Activated CD4-positive, alpha-beta T cell treated with anti-CD3 and anti-CD28 coated beads, Interleukin-2, amount 10 ng/mL, durations not matched to agents 7 days and 5 days (primary cell): Measurements from ENCODE around the gene NPTXR. TPM values are rescaled to one million over a fixed set of nuclear protein-coding genes. Genes with fewer than 3 reads are reported as not detected.

Experiments
- CTCF ChIA-PET: fragments of 350-600 bp; sonication (Branson Sonifier 250); formaldehyde crosslinking; loops from one replicate; lab custom pipeline; 2021; ENCODE audit warnings: antibody characterized with exemption; lab: Charles Lee
- POLR2A ChIA-PET: fragments of 350-600 bp; sonication (Branson Sonifier 250); formaldehyde crosslinking; loops from one replicate; lab custom pipeline; 2021; ENCODE audit warnings: antibody characterized with exemption; lab: Charles Lee
- DNase-seq: peaks from one replicate; pipeline ENCODE4 v3.0.0-alpha.2; 2020
- H3K27ac Mint-ChIP-seq: one replicate; pipeline ENCODE4 v1.8.0; 2021; ENCODE audit warnings: mild to moderate bottlenecking, moderate library complexity, mixed read lengths
- H3K27me3 Mint-ChIP-seq: one replicate; pipeline ENCODE4 v1.8.0; 2021; ENCODE audit warnings: mixed read lengths
- H3K36me3 Mint-ChIP-seq: one replicate; pipeline ENCODE4 v1.8.0; 2021; ENCODE audit warnings: low read depth, mixed read lengths
- H3K4me1 Mint-ChIP-seq: one replicate; pipeline ENCODE4 v1.8.0; 2021; ENCODE audit warnings: mixed read lengths
- H3K4me3 Mint-ChIP-seq: one replicate; pipeline ENCODE4 v1.8.0; 2021; ENCODE audit warnings: mild to moderate bottlenecking, moderate library complexity, mixed read lengths
- H3K9me3 Mint-ChIP-seq: one replicate; pipeline ENCODE4 v1.8.0; 2021; ENCODE audit warnings: mixed read lengths
- total RNA-seq, 2 experiments: library from RNA; stranded (reverse); gene quantifications; one replicate each; pipeline ENCODE4 v1.2.3, GENCODE V29; 2021

The NPTXR gene
- total RNA-seq, 2 experiments from 2014 or later, result 1.1 to 1.2 TPM

GRCh38 chr22:38873469-38874411, 29.9 kb upstream of the NPTXR start:
- H3K36me3 Mint-ChIP-seq, result peaks cover 4% of the 10 kb centered on the region
- POLR2A ChIA-PET, result no interaction called here
- H3K4me3 Mint-ChIP-seq, result peak overlapping the region; percentile 86
- CTCF ChIA-PET, result interaction anchor here (0.5 to 1.4 kb wide), 6 partner anchors 17 to 249 kb away, joined by 3 to 4 read pairs (median 3); partner anchors contain the start of gene CBY1
- peak; percentile 42 for DNase-seq
- peaks cover 43% of the 10 kb centered on the region for H3K4me1 Mint-ChIP-seq
- peak overlapping the region; percentile 80 for H3K27ac Mint-ChIP-seq
- H3K27me3 Mint-ChIP-seq, result peaks cover 5% of the 10 kb centered on the region
- no peaks in the 10 kb centered on the region for H3K9me3 Mint-ChIP-seq

- Mint-ChIP-seq H3K36me3 (peaks cover 7% of the 10 kb centered on the region), H3K4me3 (peak overlapping the region; percentile 86), H3K4me1 (peaks cover 48% of the 10 kb centered on the region), H3K27me3 (peaks cover 5% of the 10 kb centered on the region), H3K27ac (peak overlapping the region; percentile 80), H3K9me3 (no peaks in the 10 kb centered on the region)
- ChIA-PET POLR2A (no interaction called here), CTCF (interaction anchor here (1.1 kb wide), 1 partner anchor 216 kb away, joined by 3 read pairs; the partner anchor contains the start of gene CBY1)
- DNase-seq, result no peak
Measured at GRCh38 chr22:38872831-38873248, 29.0 kb upstream of the NPTXR start.

- Mint-ChIP-seq H3K36me3 (peaks cover 7% of the 10 kb centered on the region), H3K4me3 (peak within 1 kb of the TSS; percentile 89), H3K4me1 (peaks cover 48% of the 10 kb centered on the region), H3K27ac (peak within 1 kb of the TSS; percentile 91), H3K27me3 (peaks cover 5% of the 10 kb centered on the region), H3K9me3 (no peaks in the 10 kb centered on the region)
- CTCF ChIA-PET, result interaction anchor here (1.0 to 4.0 kb wide), 4 partner anchors 44 to 280 kb away, joined by 3 to 51 read pairs (median 3); partner anchors contain the start of gene CBX7
- DNase-seq, result peak; percentile 94
- POLR2A ChIA-PET, result no interaction called here
Measured at GRCh38 chr22:38872172-38872830, 28.5 kb upstream of the NPTXR start, which contains the start of gene CBX6. TSS of gene CBX6 (minus strand) at chr22:38872216. CDS start at chr22:38872190, 26 bp downstream.

- H3K9me3 Mint-ChIP-seq, result no peaks in the 10 kb centered on the region
- CTCF ChIA-PET, result interaction anchor here (0.8 to 4.8 kb wide), 12 partner anchors 9 to 657 kb away, joined by 3 to 51 read pairs (median 7); partner anchors contain the start of genes APOBEC3D and CBX7
- peak overlapping the region; percentile 89 for H3K4me3 Mint-ChIP-seq
- peaks cover 48% of the 10 kb centered on the region for H3K4me1 Mint-ChIP-seq
- POLR2A ChIA-PET, result no interaction called here
- H3K27ac Mint-ChIP-seq, result peak overlapping the region; percentile 91
- peaks cover 5% of the 10 kb centered on the region for H3K27me3 Mint-ChIP-seq
- H3K36me3 Mint-ChIP-seq, result peaks cover 7% of the 10 kb centered on the region
- peak; percentile 29 for DNase-seq
Measured at GRCh38 chr22:38871360-38872171, 27.7 kb upstream of the NPTXR start.

- CTCF ChIA-PET, result interaction anchor here (0.8 to 4.8 kb wide), 27 partner anchors 10 to 658 kb away, joined by 3 to 51 read pairs (median 4); partner anchors contain the start of genes APOBEC3D, CBX7 and RPL3
- POLR2A ChIA-PET, result no interaction called here
- no peaks in the 10 kb centered on the region for H3K9me3 Mint-ChIP-seq
- peaks cover 5% of the 10 kb centered on the region for H3K27me3 Mint-ChIP-seq
- peak overlapping the region; percentile 89 for H3K4me3 Mint-ChIP-seq
- peaks cover 7% of the 10 kb centered on the region for H3K36me3 Mint-ChIP-seq
- H3K4me1 Mint-ChIP-seq, result peaks cover 48% of the 10 kb centered on the region
- DNase-seq, result no peak
- H3K27ac Mint-ChIP-seq, result peak overlapping the region; percentile 86
Measured at GRCh38 chr22:38870791-38871359, 27.0 kb upstream of the NPTXR start.

- Mint-ChIP-seq H3K27ac (peak overlapping the region; percentile 86), H3K4me3 (peak overlapping the region; percentile 89), H3K36me3 (peaks cover 9% of the 10 kb centered on the region), H3K9me3 (no peaks in the 10 kb centered on the region), H3K27me3 (peaks cover 5% of the 10 kb centered on the region), H3K4me1 (peaks cover 48% of the 10 kb centered on the region)
- peak; percentile 90 for DNase-seq
- POLR2A ChIA-PET, result no interaction called here
- CTCF ChIA-PET, result interaction anchor here (0.5 to 4.8 kb wide), 41 partner anchors 10 to 1898 kb away, joined by 3 to 51 read pairs (median 4); partner anchors contain the start of genes APOBEC3D, APOBEC3H and RPL3
Measured at GRCh38 chr22:38870312-38870741, 26.5 kb upstream of the NPTXR start.

- H3K4me3 Mint-ChIP-seq, result no peak overlapping the region
- H3K9me3 Mint-ChIP-seq, result no peaks in the 10 kb centered on the region
- peaks cover 5% of the 10 kb centered on the region for H3K27me3 Mint-ChIP-seq
- no peak for DNase-seq
- ChIA-PET POLR2A (no interaction called here), CTCF (interaction anchor here (0.5 to 4.8 kb wide), 41 partner anchors 9 to 1898 kb away, joined by 3 to 51 read pairs (median 4); partner anchors contain the start of genes APOBEC3H and RPL3)
- peak overlapping the region; percentile 86 for H3K27ac Mint-ChIP-seq
- H3K36me3 Mint-ChIP-seq, result peaks cover 9% of the 10 kb centered on the region
- peaks cover 48% of the 10 kb centered on the region for H3K4me1 Mint-ChIP-seq
Measured at GRCh38 chr22:38869663-38870062, 25.8 kb upstream of the NPTXR start.

- Mint-ChIP-seq H3K4me1 (peaks cover 43% of the 10 kb centered on the region), H3K27ac (peak overlapping the region; percentile 41), H3K4me3 (no peak overlapping the region), H3K36me3 (peaks cover 9% of the 10 kb centered on the region), H3K9me3 (no peaks in the 10 kb centered on the region), H3K27me3 (peaks cover 5% of the 10 kb centered on the region)
- DNase-seq, result peak; percentile 86
- CTCF ChIA-PET, result interaction anchor here (0.7 to 4.8 kb wide), 16 partner anchors 8 to 453 kb away, joined by 3 to 51 read pairs (median 8); no protein-coding TSS in a partner anchor
- POLR2A ChIA-PET, result no interaction called here
Measured at GRCh38 chr22:38868886-38869381, 25.1 kb upstream of the NPTXR start.

GRCh38 chr22:38868286-38868721, 24.5 kb upstream of the NPTXR start:
- POLR2A ChIA-PET, result interaction anchor here (0.7 kb wide), 1 partner anchor 73 kb away, joined by 3 read pairs; no protein-coding TSS in a partner anchor
- H3K9me3 Mint-ChIP-seq, result no peaks in the 10 kb centered on the region
- CTCF ChIA-PET, result interaction anchor here (1.2 to 4.8 kb wide), 4 partner anchors 11 to 135 kb away, joined by 3 to 34 read pairs (median 18); no protein-coding TSS in a partner anchor
- no peak for DNase-seq
- peaks cover 3% of the 10 kb centered on the region for H3K27me3 Mint-ChIP-seq
- peaks cover 37% of the 10 kb centered on the region for H3K4me1 Mint-ChIP-seq
- no peak overlapping the region for H3K27ac Mint-ChIP-seq
- H3K4me3 Mint-ChIP-seq, result no peak overlapping the region
- peaks cover 9% of the 10 kb centered on the region for H3K36me3 Mint-ChIP-seq

GRCh38 chr22:38867471-38868285, 23.9 kb upstream of the NPTXR start:
- Mint-ChIP-seq H3K4me3 (no peak overlapping the region), H3K4me1 (peaks cover 32% of the 10 kb centered on the region), H3K36me3 (peaks cover 9% of the 10 kb centered on the region), H3K9me3 (no peaks in the 10 kb centered on the region), H3K27me3 (no peaks in the 10 kb centered on the region), H3K27ac (no peak overlapping the region)
- POLR2A ChIA-PET, result interaction anchor here (0.5 to 0.7 kb wide), 2 partner anchors 14 to 74 kb away, joined by 3 to 4 read pairs; no protein-coding TSS in a partner anchor
- CTCF ChIA-PET, result interaction anchor here (1.2 to 4.8 kb wide), 4 partner anchors 10 to 136 kb away, joined by 3 to 34 read pairs (median 18); no protein-coding TSS in a partner anchor
- DNase-seq, result no peak
